ENCODE data around the gene CHRFAM7A.
"Not testable (repeated sequence)": the region's sequence is repeated elsewhere in the genome, so short reads cannot be mapped to it uniquely, and the experiment has no call there.

Gene CHRFAM7A

DNA sequence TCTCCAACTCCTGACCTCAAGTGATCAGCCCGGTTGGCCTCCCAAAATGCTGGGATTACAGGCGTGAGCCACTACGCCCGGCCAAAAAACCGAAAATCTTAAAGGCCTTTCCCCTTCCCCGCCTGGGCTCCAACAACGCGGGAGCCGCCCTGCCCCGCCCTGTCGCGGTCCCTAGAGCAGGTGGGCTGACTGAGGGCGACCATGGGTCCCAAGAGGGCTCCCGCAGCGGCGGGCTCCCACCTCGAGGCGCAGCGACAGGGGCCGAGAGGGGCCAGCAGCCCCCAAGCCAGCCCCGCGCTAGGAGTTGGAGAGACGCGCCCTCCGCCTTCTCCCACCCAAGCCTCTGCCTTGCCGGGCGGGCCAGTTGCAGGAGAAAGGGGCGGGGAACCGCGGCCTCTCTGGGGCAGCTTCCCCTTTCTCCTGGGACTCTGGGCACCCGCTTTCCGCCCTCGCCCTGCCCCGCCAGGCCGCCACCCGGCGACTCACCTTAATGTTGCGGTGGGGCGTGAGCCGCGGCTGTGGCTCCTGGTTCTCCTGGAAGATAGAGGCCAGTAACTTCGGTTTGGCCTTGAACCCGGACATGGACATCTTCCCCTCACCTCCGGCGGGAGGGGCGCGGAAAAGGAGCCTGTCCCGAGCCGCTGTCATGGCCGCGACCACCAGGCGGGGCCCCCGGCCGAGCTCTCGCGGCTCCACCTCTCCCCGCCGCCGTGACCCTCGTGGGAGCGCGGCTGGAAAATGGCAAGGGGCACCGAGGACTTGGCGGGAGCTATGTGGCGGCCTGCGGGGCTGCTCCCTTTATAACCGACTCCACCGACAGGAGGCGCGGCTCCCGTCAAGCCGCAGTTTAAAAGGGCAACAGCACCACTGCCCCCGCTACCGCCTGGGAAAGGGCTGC, at the start of gene CHRFAM7A:
TSS of gene CHRFAM7A (minus strand) at position 775 of the 898 bp plus-strand sequence. CDS start 10,189 bp downstream, outside the sequence.
- not testable (repeated sequence) for H3K4me3 ChIP-seq (ENCODE audit: low read depth in 1 of 2, low read length in 2 of 2); H3K27me3 ChIP-seq (ENCODE audit: control insufficient read depth in 1 of 2, insufficient read depth in 2 of 2, low read length in 2 of 2); H3K4me1 ChIP-seq (ENCODE audit: control insufficient read depth in 1 of 2, insufficient read depth in 2 of 2, low read length in 2 of 2); H3K27ac ChIP-seq (ENCODE audit: low read depth, low read length); H3K9ac ChIP-seq (ENCODE audit: low read depth in 1 of 2, low read length in 2 of 2); H3K36me3 ChIP-seq (ENCODE audit: control insufficient read depth in 1 of 2, insufficient read depth in 2 of 2, low read length in 2 of 2); H3K9me3 ChIP-seq (ENCODE audit: control insufficient read depth in 1 of 2, low read length in 2 of 2)

DNA sequence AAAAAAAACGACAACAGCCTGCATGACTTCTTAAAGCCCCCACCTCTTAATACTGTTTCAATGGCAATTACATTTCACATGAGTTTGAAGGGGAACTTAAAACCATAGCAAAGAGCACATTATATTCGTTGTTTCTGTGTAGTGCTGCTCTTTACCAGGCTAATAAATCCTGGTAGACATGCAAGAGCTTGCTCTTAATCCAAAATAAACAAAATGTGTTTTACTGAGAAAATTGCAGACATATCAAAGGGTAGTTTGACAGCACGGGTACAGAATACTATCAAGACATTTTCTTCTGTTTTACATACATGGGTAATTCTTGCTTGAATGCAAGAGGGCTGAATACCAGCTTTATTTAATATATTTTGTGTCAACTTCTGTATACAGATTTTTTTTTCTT, 45.0 kb upstream of the CHRFAM7A start:
- H3K27ac ChIP-seq (ENCODE audit: low read depth, low read length); H3K4me1 ChIP-seq (ENCODE audit: control insufficient read depth in 1 of 2, insufficient read depth in 2 of 2, low read length in 2 of 2); H3K9ac ChIP-seq (ENCODE audit: low read depth in 1 of 2, low read length in 2 of 2); H3K9me3 ChIP-seq (ENCODE audit: control insufficient read depth in 1 of 2, low read length in 2 of 2); H3K27me3 ChIP-seq (ENCODE audit: control insufficient read depth in 1 of 2, insufficient read depth in 2 of 2, low read length in 2 of 2); H3K4me3 ChIP-seq (ENCODE audit: low read depth in 1 of 2, low read length in 2 of 2); H3K36me3 ChIP-seq (ENCODE audit: control insufficient read depth in 1 of 2, insufficient read depth in 2 of 2, low read length in 2 of 2): not testable (repeated sequence)

DNA sequence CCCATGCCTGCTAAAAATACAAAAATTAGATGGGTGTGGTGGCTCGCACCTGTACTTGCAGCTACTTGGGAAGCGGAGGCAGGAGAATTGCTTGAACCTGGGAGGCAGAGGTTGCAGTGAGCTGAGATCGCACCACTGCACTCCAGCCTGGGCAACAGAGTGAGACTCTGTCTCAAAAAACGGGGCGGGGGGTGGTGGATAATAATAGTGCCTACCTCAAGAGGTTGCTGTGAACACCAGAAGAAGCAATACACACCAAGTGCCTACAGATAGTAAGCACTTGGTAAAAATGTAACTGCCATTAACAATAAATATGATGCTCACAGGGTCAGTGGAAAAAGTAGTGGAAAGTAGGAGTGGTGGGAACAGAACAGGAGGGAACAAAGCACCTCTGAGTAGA, 42.5 kb upstream of the CHRFAM7A start:
- H3K9me3 ChIP-seq (ENCODE audit: control insufficient read depth in 1 of 2, low read length in 2 of 2); H3K9ac ChIP-seq (ENCODE audit: low read depth in 1 of 2, low read length in 2 of 2); H3K27me3 ChIP-seq (ENCODE audit: control insufficient read depth in 1 of 2, insufficient read depth in 2 of 2, low read length in 2 of 2); H3K36me3 ChIP-seq (ENCODE audit: control insufficient read depth in 1 of 2, insufficient read depth in 2 of 2, low read length in 2 of 2); H3K4me3 ChIP-seq (ENCODE audit: low read depth in 1 of 2, low read length in 2 of 2); H3K27ac ChIP-seq (ENCODE audit: low read depth, low read length); H3K4me1 ChIP-seq (ENCODE audit: control insufficient read depth in 1 of 2, insufficient read depth in 2 of 2, low read length in 2 of 2): not testable (repeated sequence)

DNA sequence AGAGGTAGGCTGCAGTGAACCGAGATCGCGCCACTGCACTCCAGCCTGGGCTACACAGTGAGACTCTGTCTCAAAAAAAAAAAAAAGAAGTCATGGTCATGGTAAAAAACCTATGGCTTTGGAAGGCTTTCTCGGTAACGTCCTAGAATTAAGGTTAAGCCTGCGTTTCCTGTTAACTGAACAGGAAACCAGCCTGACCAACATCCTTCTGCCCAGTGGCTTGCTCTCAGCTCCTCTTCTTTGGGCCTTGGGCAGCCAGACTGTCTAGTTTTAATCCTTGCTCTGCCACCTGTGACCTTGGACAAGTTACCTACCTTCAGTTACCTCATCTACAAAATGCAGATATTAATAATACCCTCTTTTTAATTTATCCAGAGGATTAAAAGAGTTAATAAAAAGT, 27.4 kb upstream of the CHRFAM7A start:
- H3K27ac ChIP-seq (ENCODE audit: low read depth, low read length), result not testable (repeated sequence)

DNA sequence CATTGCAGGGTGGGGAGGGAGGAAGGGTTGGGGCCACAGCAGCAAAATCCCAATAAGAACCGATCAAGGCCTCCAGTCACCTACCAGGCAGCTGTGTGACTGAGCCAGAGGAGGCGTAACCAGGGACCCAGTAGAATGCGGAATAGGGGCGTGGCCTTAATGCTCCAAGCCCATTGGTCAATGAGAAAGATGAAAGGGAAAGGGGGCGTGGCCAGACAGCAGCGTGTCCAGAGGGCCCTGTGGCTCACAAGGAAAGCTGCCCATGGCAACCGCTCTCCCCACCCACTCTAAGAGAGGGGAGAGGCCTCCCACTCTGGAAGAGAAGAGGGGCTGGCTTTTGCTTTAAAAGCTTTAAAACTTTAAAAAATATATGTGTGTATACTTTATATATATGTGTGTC, 20.8 kb upstream of the CHRFAM7A start, which contains the start of gene GOLGA8R:
TSS of gene GOLGA8R (minus strand) at position 101 of the 400 bp plus-strand sequence. CDS start at position 3, 98 bp downstream.
- H3K27ac ChIP-seq (ENCODE audit: low read depth, low read length); H3K9ac ChIP-seq (ENCODE audit: low read depth in 1 of 2, low read length in 2 of 2); H3K9me3 ChIP-seq (ENCODE audit: control insufficient read depth in 1 of 2, low read length in 2 of 2); H3K36me3 ChIP-seq (ENCODE audit: control insufficient read depth in 1 of 2, insufficient read depth in 2 of 2, low read length in 2 of 2); H3K4me3 ChIP-seq (ENCODE audit: low read depth in 1 of 2, low read length in 2 of 2); H3K4me1 ChIP-seq (ENCODE audit: control insufficient read depth in 1 of 2, insufficient read depth in 2 of 2, low read length in 2 of 2); H3K27me3 ChIP-seq (ENCODE audit: control insufficient read depth in 1 of 2, insufficient read depth in 2 of 2, low read length in 2 of 2): not testable (repeated sequence)

More for the DNA sequence above, 27.4 kb upstream of the CHRFAM7A start:
- H3K27me3 ChIP-seq (ENCODE audit: control insufficient read depth in 1 of 2, insufficient read depth in 2 of 2, low read length in 2 of 2); H3K9me3 ChIP-seq (ENCODE audit: control insufficient read depth in 1 of 2, low read length in 2 of 2); H3K36me3 ChIP-seq (ENCODE audit: control insufficient read depth in 1 of 2, insufficient read depth in 2 of 2, low read length in 2 of 2); H3K4me1 ChIP-seq (ENCODE audit: control insufficient read depth in 1 of 2, insufficient read depth in 2 of 2, low read length in 2 of 2); H3K9ac ChIP-seq (ENCODE audit: low read depth in 1 of 2, low read length in 2 of 2); H3K4me3 ChIP-seq (ENCODE audit: low read depth in 1 of 2, low read length in 2 of 2): not testable (repeated sequence)

DNA sequence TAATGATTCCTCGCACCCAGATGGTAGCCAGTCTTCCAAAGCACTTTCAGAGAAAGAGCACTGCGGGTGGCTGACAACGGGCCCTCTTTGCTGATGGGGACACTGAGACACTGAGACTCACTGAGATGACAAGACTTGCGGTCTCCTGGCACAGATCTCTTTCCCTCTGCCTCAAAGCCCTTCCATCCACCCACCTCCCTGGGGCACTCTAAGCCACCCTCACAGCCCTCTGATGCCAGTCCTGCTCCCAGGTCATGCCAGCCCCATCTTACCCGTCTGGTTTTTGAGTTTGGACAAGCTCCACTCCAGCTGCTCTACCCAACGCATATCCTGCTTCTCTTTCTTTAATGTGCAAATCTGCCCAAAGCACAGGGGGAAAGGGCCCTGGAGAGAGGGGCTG, 14.3 kb upstream of the CHRFAM7A start:
- not testable (repeated sequence) for H3K4me1 ChIP-seq (ENCODE audit: control insufficient read depth in 1 of 2, insufficient read depth in 2 of 2, low read length in 2 of 2); H3K4me3 ChIP-seq (ENCODE audit: low read depth in 1 of 2, low read length in 2 of 2); H3K27ac ChIP-seq (ENCODE audit: low read depth, low read length); H3K9ac ChIP-seq (ENCODE audit: low read depth in 1 of 2, low read length in 2 of 2); H3K36me3 ChIP-seq (ENCODE audit: control insufficient read depth in 1 of 2, insufficient read depth in 2 of 2, low read length in 2 of 2); H3K27me3 ChIP-seq (ENCODE audit: control insufficient read depth in 1 of 2, insufficient read depth in 2 of 2, low read length in 2 of 2); H3K9me3 ChIP-seq (ENCODE audit: control insufficient read depth in 1 of 2, low read length in 2 of 2)

DNA sequence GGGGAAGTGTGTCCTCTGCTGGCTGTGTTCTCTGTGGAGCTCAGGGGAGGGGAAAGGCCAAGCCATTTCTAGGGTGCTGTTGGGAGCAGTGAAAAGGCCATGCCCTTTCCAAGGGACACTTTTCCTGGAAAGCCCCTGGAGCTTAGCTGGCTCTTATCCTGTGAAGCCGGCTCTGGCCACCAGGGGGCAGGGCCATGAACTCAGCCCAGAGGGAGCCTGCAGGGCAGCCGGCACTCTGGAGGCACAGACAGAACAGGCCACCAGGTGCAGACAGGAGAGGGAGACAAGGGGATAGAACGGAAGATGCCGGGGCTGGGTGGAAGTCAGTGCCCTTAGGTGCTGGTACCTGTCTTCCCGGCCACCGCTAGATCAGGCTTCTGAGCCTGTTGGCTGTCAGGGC, 5.6 kb upstream of the CHRFAM7A start:
- not testable (repeated sequence) for H3K9me3 ChIP-seq (ENCODE audit: control insufficient read depth in 1 of 2, low read length in 2 of 2); H3K27ac ChIP-seq (ENCODE audit: low read depth, low read length); H3K27me3 ChIP-seq (ENCODE audit: control insufficient read depth in 1 of 2, insufficient read depth in 2 of 2, low read length in 2 of 2); H3K36me3 ChIP-seq (ENCODE audit: control insufficient read depth in 1 of 2, insufficient read depth in 2 of 2, low read length in 2 of 2); H3K4me3 ChIP-seq (ENCODE audit: low read depth in 1 of 2, low read length in 2 of 2); H3K4me1 ChIP-seq (ENCODE audit: control insufficient read depth in 1 of 2, insufficient read depth in 2 of 2, low read length in 2 of 2); H3K9ac ChIP-seq (ENCODE audit: low read depth in 1 of 2, low read length in 2 of 2)

DNA sequence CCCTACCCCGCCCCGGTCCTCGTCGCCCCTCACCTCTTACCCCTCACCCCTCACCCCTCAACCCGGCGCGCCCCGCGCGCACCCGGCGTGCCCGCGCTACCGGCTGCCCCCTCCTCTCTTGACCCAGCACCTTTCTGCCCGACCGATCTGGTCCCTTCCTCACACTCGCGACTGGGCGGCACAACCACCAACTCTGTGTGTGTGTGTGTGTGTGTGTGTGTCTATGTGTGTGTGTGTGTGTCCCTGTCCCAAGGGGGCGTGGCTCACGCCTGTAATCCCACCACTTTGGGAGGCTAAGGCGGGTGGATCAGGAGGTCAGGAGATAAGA, 288 bp upstream of the CHRFAM7A start:
- not testable (repeated sequence) for H3K4me3 ChIP-seq (ENCODE audit: low read depth in 1 of 2, low read length in 2 of 2); H3K4me1 ChIP-seq (ENCODE audit: control insufficient read depth in 1 of 2, insufficient read depth in 2 of 2, low read length in 2 of 2); H3K36me3 ChIP-seq (ENCODE audit: control insufficient read depth in 1 of 2, insufficient read depth in 2 of 2, low read length in 2 of 2); H3K27me3 ChIP-seq (ENCODE audit: control insufficient read depth in 1 of 2, insufficient read depth in 2 of 2, low read length in 2 of 2); H3K9me3 ChIP-seq (ENCODE audit: control insufficient read depth in 1 of 2, low read length in 2 of 2); H3K9ac ChIP-seq (ENCODE audit: low read depth in 1 of 2, low read length in 2 of 2); H3K27ac ChIP-seq (ENCODE audit: low read depth, low read length)

DNA sequence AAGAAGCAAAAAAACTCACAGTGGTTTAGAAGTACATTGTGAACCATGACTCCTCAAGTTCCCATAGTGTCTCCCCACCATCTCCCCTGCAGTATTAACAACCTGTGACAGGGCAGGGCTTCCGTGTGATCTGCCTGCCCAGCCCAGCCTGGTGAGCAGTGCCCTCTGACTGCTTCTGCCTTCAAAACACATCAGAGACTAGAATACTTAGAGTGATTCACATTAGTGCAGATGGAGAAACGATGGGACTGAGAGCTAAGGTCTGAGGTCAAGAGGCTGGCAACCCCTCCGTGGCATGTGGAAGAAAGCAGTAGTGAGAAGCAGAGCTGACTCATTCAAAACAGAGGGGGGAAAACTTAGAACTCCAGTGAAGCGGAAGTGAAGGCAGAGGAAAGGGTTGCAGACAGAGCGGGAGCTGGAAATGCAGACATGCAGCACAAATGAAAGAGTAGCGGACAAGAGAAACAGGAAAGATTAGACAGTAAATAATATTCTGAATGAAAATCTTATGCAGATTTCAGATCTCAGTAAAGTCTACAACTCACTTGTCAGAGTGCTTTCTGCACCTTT, 6.9 kb downstream of the CHRFAM7A start:
- H3K9me3 ChIP-seq (ENCODE audit: control insufficient read depth in 1 of 2, low read length in 2 of 2); H3K4me1 ChIP-seq (ENCODE audit: control insufficient read depth in 1 of 2, insufficient read depth in 2 of 2, low read length in 2 of 2); H3K4me3 ChIP-seq (ENCODE audit: low read depth in 1 of 2, low read length in 2 of 2); H3K36me3 ChIP-seq (ENCODE audit: control insufficient read depth in 1 of 2, insufficient read depth in 2 of 2, low read length in 2 of 2); H3K27ac ChIP-seq (ENCODE audit: low read depth, low read length); H3K9ac ChIP-seq (ENCODE audit: low read depth in 1 of 2, low read length in 2 of 2); H3K27me3 ChIP-seq (ENCODE audit: control insufficient read depth in 1 of 2, insufficient read depth in 2 of 2, low read length in 2 of 2): not testable (repeated sequence)

DNA sequence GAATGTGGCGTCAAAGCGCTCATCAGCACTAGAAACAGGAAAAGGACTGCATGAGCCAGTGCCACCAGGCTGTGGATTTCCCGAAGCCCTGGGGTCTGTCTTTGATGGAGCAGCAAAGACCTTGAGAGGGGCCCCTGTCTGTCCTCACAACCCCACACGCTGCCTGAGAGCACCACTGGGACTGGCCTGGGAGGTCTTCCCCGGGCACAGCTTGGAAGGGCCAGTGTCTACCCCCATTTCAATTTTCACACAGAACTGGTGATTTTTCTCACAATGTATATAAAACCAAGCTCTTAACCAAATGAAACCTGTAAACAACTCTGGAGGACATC, 16.3 kb downstream of the CHRFAM7A start:
- H3K9me3 ChIP-seq (ENCODE audit: control insufficient read depth in 1 of 2, low read length in 2 of 2); H3K36me3 ChIP-seq (ENCODE audit: control insufficient read depth in 1 of 2, insufficient read depth in 2 of 2, low read length in 2 of 2); H3K4me1 ChIP-seq (ENCODE audit: control insufficient read depth in 1 of 2, insufficient read depth in 2 of 2, low read length in 2 of 2); H3K9ac ChIP-seq (ENCODE audit: low read depth in 1 of 2, low read length in 2 of 2); H3K27me3 ChIP-seq (ENCODE audit: control insufficient read depth in 1 of 2, insufficient read depth in 2 of 2, low read length in 2 of 2); H3K27ac ChIP-seq (ENCODE audit: low read depth, low read length); H3K4me3 ChIP-seq (ENCODE audit: low read depth in 1 of 2, low read length in 2 of 2): not testable (repeated sequence)
